IPS-11a (cell line): ENCODE measurements around the gene GREB1L.

Experiments used
- H3K4me3 ChIP-seq: one replicate; pipeline ENCODE4 v1.5.1; 2013; ENCODE audit warnings: low read depth, low read length, control low read depth

GREB1L gene

DNA sequence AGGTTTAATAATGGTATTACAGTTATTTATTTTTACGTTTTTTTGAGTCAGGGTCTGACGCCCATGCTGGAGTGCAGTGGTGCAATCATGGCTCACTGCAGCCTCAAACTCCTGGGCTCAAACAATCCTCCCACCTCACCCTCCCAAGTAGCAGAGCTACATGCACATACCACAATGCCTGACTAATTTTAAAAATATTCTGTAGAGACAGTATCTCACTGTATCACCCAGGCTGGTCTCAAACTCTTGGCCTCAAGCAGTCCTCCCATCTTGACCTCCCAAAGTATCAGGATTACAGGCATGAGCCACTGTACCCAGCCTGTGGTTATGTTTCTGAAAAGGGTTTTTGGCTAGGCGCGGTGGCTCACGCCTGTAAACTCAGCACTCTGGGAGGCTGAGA lies 237.7 kb downstream of the GREB1L start:
- no peak overlapping the region for H3K4me3 ChIP-seq

DNA sequence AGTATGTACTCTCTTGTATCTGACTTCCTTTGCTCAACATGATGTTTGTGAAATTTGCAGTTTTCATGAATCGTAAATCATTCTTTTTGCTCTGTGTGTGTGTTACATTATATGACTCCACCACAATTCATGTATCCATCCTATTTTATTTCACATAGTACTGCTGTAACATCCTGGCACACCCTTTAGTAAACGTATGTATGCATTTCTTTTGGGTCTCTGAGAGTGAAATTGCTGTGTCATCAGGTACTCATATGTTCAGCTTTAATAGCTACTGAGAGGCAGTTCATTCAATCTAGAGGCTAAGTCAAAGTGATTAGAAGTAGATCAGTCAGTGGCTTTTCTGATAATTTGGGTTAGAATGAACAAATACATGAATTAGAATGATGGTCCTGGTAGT lies 239.7 kb downstream of the GREB1L start:
- no peak overlapping the region for H3K4me3 ChIP-seq

DNA sequence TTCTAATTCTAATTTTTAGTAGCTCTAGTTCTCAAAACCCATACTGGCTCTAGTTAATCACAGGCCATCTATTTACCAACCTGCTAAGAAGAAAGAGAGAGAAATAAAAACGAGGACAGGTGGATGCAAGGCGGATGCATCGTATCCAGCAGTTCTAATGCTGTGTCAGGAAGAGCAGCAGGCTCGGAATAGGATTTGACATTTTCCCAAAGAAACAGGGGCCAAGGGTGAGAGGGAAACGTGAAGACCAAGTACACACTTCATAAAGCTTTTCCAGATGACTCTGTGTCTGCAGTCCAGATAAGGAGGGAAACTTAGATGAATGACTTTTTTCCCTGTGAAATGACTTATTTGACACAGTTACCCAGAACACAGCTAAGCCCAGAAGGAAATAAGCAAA lies 241.0 kb downstream of the GREB1L start:
- H3K4me3 ChIP-seq: no peak overlapping the region

DNA sequence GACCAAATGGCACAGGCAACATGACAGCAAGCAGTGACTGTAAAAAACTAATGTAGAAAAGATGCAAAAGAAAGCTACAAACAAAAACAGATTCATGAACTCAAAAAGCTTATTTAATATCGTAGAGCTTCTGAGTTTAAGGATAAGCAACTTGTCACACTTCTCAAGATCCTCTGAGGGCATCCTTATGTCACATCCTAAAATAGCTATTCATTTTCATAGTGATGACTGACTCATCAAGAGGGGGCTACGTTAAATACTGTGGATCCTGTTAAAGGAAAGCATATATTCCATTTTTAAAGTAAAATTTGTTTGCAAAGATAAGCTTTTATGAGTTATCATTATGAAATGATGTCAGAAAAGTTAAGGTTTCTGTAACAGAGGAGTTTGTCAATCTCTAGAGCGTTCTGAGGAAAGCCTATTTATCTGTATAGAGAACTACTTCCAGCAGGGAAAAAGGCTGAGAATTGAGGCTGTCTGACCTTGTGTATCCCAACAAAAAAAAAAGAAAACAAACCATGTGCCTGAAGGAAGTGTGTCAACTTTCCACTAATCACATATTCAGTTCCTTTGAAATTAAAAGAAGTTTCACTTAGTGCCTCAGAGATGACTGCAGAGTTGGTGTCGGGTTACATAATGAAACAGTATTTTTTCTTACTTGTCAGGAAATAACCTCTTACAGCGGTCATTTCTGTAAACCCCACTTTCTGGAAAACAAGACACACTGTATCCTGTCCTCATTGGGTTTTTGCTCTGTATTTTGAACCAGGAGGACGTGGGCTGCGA lies 243.0 kb downstream of the GREB1L start:
- no peak overlapping the region for H3K4me3 ChIP-seq

DNA sequence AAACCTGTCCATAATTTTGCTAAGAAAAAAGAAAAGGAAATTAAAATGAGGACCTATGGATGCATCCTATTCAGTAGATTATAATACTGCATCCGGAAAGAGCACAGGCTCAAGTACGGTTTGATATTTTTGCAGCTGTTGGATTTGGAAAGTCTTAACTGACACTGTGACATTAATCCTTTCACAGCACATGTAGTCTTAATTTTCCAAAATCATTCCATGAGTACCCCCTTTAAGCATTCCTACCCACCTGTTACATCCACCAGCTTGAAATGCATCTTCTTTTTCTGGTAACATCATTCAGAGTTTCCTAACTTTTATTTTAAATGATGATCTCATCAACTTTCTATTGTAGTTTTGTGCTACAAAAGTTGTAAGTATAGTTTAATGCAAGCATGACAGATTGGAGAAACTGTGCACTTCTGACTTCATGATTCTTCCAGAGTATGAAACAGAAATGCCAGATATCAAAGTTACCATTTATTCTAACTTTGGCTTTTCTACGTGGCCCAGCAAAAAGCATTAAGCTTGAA lies 244.9 kb downstream of the GREB1L start:
- no peak overlapping the region for H3K4me3 ChIP-seq

DNA sequence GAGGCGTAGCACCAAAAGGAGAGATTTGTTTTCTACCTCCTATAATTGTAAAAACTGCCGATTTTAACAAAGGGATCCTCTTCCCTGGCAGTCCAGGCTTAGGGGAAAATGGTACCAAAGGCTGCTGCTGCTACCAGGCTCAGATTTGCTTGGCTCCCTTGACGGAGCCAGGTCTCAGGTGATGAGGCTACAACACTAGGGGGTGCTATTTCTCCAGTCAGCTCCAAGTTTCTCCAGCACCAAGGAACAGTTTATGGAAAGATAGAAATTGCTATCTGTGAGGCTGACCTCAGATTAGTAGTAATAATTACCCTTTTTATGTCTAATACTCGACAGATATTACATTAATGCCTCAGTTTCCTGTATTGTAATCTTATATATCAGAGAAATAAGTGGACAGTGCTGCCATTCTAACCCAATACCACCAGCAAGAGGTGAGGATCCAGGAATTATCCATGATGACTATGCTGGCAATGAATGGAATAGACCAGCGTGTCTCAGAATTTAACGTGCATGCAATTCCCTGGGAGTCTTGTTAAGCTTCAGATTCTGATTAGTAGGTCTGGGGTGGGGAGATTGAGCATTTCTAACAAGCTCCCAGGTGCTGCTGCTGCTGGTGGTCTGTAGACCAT lies 247.2 kb downstream of the GREB1L start:
- H3K4me3 ChIP-seq: no peak overlapping the region

DNA sequence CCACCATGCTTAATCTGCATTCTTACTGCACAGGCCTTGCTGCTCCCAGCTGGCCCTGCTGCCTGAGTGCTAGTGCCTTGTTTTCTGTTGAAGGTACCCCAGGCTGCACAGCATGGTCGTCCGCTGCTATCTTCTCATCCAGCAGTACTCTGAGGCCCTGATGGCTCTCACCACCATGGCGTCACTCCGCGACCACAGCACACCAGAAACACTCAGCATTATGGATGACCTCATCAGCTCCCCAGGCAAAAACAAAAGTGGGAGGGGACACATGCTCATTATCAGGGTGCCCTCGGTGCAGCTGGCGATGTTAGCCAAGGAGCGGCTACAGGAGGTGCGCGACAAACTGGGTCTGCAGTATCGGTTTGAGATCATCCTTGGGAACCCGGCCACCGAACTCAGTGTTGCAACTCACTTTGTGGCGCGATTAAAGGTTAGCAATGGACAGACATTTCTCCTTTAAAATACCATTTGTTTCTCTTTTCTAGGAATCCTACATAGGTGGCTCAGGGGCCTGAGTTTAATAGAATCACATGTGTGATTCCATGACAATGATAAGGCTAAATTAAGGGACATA lies 248.0 kb downstream of the GREB1L start:
- no peak overlapping the region for H3K4me3 ChIP-seq

DNA sequence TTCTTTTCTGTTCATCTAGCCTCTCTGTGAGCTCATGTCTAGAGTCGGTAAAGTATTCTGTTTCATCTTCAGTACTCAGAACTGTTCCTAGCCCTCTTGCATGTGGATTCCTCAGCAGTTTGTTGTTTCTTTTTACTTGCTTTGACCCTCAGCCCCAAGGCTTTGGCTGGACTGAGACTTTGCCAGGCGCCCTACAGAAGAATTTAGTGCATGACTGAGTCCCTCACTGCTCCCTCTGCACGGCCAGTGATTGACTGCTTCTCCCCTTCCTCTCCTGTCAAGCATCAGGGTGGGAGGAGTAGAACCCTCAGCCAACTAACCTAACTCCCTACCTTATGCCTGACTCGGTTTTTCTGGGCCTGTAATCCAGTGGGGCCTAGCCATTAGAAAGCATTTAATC lies 248.7 kb downstream of the GREB1L start:
- no peak overlapping the region for H3K4me3 ChIP-seq

DNA sequence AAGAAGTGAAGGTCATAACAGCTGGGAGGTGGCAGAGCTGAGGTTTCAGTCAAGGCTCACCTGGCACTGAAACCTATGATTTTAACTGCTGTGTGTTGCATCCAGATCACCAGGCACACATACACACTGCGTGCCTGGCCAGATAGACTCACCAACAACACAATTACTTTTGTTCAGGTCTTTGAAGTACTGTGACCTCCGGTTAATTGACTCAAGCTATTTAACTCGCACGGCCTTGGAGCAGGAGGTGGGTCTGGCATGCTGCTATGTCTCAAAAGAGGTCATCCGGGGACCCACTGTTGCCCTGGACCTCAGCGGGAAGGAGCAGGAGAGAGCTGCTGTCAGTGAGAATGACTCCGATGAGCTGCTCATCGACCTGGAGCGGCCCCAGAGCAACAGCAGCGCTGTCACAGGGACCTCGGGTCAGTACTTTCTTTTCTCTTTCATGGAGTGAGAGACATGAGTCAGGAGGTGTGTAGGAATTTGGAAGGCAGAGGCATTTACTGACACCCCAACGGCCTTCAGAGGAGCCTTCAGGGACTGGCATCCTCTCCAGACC lies 254.3 kb downstream of the GREB1L start:
- H3K4me3 ChIP-seq: no peak overlapping the region

DNA sequence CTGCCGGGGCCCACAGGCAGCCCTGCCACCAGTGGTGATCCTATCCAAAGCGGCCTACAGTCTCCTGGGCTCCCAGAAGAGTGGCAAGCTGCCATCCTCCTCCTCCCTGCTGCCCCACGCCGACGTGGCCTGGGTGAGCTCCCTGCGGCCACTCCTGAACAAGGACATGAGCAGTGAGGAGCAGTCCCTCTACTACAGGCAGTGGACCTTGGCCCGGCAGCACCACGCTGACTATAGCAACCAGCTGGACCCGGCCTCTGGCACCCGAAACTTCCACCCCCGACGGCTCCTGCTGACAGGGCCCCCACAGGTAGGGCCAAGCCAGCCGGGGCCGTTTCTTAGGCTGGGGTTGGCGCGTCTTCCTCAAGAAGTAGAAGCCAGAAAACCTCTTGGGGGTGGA lies 258.0 kb downstream of the GREB1L start:
- no peak overlapping the region for H3K4me3 ChIP-seq

DNA sequence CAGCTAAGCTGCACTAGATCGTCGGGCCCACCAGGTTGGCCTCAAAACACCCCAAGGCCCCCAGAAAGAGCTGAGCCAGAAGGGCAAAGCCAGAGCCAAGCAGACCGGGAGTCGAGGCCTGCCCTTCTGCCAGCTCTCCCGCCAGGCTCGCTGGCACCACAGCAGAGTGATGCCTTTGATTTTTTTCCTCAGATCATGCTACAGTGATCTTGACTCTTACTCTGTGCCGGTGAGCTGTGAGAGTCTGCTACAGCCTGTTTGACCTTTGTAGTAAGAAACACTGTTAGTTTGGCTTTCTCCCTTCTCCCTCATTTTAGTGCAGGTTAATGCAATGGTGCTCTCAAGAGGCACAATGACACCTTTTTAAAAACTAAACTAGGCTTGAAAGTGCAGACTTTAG lies 260.6 kb downstream of the GREB1L start:
- H3K4me3 ChIP-seq: no peak overlapping the region

DNA sequence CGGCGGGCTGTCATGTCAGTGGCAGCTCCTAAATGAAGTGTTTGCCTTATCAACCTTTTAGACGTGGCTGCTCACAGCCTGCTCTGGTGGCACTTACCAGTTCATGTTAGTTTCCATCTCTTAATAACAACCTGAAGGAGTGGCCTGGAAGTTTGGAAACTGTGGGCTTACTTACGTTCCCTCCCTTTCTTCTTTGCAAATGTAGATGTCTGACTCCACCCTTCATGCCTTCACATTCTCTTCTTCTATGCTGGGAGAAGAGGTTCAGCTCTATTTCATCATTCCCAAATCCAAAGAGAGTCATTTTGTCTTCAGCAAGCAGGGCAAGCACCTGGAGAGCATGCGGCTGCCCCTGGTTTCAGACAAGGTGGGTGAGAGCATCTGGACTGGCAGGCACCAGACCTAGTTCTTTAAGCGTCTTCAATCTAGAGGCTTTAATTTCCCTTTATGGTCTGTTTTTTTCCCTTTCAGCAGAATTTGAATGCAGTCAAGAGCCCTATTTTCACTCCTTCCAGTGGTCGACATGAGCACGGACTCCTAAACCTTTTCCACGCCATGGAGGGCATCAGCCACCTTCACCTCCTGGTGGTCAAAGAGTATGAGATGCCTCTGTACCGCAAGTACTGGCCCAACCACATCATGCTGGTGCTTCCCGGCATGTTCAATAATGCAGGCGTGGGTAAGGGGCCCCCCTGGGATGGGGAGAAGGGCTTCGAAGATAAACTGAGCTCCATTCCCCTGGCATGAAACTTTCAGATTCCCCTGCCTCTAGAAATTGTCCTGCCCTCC lies 266.1 kb downstream of the GREB1L start:
- H3K4me3 ChIP-seq: no peak overlapping the region

DNA sequence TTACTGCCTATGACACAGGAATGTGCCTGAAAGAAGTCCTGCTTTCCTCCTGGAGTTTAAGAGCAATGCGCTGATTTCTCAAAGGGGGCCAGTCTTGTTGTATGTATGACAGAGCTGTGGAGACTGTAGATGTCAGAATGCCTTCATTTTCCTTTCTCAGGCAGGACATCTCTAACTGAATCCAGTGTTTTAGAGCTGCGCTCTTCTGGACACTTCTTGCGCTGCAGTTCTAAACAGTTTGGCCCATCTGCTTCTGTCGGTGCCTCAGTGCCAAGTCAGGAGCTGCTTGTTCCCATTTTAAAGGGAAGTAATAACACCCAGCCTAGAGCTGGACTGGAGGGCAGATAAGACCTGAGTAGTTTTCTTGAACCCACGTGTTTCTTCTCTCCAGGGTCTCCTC lies 267.0 kb downstream of the GREB1L start:
- no peak overlapping the region for H3K4me3 ChIP-seq

DNA sequence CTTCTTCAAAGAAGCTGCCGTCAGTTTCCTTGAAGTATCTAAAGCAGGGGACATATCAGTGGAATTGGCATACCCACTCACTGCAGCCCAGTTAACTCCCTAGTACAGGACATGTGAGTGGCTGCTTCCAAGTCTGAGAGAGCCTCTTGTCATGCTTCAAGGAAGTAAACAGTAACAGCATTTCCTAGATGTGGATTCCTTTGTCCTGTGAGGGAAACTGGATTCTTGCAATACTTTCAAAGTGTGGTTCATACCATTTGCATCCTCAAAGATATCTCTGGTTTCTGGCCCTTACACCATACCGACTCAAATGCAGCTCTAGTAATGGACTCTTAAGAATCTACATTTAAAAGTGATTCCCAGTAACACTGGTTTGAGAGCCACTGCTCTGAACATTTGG lies 271.3 kb downstream of the GREB1L start:
- no peak overlapping the region for H3K4me3 ChIP-seq

DNA sequence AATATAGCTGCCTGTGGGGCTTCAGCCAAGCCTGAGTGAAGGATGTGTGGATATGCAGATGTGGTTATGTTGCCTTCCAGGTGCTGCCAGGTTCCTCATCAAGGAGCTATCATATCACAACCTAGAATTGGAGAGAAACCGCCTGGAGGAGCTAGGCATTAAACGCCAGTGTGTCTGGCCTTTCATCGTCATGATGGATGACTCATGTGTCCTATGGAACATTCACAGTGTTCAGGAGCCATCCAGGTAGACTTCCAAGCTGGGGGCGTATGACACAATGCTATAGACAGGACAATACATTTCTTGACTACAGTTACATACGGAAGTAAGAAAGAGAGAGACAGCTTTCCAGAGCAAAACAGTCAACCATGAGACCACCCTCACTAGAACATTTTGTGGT lies 271.7 kb downstream of the GREB1L start:
- H3K4me3 ChIP-seq: no peak overlapping the region

DNA sequence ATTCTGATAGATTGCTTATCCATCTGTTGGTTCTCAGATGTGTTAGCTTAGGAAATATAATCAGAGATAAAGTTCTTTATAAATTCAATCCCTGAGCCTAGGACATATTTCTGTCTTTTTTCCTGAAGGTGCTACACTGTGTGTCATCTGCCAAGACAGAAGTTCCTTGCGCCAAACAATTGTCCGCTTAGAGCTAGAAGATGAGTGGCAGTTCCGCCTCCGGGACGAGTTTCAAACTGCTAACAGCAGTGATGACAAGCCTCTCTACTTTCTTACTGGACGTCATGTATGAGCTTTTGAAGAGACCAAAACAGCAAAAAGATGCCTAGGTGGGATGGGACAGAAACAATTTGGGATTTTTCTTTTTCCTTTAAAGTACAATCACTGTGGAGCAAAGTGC lies 280.5 kb downstream of the GREB1L start:
- no peak overlapping the region for H3K4me3 ChIP-seq

DNA sequence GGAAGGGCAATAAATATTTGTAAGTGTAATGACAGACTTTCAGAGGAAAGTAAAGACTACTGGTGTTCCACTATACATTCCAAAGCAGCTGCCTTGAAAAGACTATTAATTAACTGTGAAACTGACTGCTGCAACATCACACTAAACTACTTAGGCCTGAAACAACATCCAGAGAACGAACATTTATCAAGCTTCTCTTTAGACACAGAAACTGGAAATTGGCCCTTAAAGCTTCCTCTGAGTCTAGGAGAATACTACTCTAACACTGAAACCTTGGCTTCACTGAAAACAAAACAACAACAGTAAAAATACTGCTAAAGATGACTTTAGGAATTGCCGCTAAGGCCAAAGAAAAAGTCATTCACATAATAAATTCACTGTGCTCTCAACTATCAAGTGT lies 283.9 kb downstream of the GREB1L start:
- H3K4me3 ChIP-seq: no peak overlapping the region

DNA sequence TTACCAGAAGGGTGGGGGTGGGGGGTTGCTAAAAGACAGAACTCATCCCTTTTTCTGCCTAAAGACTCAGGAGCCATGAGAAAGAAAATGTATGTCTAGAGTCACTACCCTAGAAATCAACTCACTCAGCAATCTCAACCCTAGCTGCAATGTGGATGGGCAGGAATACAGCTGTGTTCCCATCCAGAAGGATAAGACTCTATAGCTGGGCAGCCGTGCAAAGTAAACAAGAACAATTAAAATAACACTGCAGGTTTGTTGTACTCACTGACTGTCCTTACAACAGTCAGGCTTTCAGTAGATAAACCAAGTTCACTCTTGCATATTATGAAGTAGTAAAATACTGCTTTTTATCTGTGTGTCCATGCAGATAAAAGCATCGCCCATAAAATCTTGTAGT lies 284.4 kb downstream of the GREB1L start:
- no peak overlapping the region for H3K4me3 ChIP-seq

DNA sequence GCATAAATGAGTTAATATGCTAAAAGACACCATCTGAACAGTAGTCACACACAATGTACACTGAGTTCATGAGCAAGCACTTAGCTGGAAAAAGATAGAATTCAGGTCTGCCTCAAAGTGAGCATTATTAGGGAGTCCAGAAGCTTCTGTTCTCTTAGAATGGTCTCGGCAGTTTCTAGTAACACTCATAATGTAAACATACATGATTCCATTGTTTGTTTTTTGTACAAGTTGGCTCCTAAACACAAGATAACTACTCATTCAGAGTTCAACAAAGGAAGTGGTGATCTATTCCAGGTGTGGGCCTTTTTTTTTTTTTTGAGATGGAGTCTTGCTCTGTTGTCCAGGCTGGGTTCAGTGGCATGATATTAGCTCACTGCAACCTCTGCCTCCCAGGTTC lies 292.3 kb downstream of the GREB1L start:
- H3K4me3 ChIP-seq: no peak overlapping the region

DNA sequence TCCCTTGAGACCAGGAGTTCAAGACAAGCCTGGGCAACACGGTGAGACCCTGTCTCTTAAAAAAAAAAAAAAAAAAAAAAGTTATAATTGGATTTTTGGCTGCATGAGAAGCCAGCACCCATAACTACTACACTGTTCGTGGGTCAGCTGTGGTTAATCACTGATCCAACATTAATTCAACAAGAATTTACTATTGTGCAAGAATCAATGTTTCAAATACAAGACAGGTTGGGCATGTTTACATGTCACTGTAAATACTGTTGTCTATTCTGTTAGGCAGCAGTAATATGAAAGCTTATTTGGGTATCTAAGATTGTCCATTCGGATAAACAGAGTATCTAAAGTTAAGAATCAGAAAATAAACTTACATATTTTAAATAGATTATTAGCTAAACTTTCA lies 296.2 kb downstream of the GREB1L start:
- H3K4me3 ChIP-seq: no peak overlapping the region

DNA sequence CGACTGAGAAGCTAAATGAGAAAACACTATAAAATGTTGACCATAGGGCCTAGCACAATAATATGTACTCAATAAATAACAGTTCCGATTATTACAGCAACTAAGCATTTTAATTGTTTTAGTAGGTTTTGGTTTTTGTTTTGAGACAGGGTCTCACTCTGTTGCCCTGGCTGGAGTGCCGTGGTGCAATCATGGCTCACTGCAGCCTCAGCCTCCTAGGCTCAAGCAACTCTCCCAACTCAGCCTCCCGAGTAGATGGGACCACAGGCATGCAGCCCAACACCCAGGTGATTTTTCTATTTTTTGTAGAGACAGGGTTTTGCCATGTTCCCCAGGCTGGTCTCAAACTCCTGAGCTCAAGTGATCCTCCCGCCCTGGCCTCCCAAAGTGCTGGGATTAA lies 304.4 kb downstream of the GREB1L start:
- H3K4me3 ChIP-seq: no peak overlapping the region
